Gastrocnemius medialis (tissue), 4 donors: Measurements from ENCODE around the gene DUSP2.

ENCODE experiments used
- POLR2A ChIP-seq, 2 donors: fragments of 450-650 bp; IDR thresholded peaks; one replicate each; pipeline ENCODE4 v1.6.1; 2017; ENCODE audit warnings: antibody characterized with exemption in 2 of 2, mild to moderate bottlenecking in 2 of 2, moderate library complexity in 2 of 2
- TF ChIP-seq, protein P1 (sequence below), 5 experiments: fragments of 450-650 bp in 3 of 5; fragments of 200-600 bp in 2 of 5; sonication (generic) in 2 of 5; IDR thresholded peaks in 4 of 5; conservative IDR thresholded peaks in 1 of 5; 1 replicate in 4 of 5; 2 replicates in 1 of 5; pipeline ENCODE4 v1.5.1; 2016 to 2019; ENCODE audit warnings: antibody characterized with exemption in 5 of 5, mild to moderate bottlenecking in 3 of 5, moderate library complexity in 3 of 5

DNA sequence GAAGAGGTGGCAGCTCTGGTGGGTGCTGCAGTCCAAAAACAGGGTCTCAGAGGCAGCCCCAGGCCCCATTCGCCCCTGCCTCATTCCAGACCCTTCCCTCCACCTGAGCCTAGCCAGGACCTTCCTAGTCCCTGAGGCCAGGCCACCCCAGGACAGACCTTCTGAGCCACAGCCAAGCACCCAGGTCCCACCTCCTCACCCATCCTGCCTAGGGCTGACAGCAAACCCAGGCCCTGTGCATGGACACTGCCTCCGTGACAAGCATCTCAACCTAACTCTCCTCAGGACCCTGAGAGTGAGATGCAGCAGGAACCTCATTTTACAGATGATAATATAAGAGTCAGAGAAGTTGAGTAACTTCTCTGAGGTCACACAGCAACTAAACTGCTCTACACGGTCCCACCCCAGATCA lies 44.3 kb downstream of the DUSP2 start:
- TF ChIP-seq, protein P1, sequence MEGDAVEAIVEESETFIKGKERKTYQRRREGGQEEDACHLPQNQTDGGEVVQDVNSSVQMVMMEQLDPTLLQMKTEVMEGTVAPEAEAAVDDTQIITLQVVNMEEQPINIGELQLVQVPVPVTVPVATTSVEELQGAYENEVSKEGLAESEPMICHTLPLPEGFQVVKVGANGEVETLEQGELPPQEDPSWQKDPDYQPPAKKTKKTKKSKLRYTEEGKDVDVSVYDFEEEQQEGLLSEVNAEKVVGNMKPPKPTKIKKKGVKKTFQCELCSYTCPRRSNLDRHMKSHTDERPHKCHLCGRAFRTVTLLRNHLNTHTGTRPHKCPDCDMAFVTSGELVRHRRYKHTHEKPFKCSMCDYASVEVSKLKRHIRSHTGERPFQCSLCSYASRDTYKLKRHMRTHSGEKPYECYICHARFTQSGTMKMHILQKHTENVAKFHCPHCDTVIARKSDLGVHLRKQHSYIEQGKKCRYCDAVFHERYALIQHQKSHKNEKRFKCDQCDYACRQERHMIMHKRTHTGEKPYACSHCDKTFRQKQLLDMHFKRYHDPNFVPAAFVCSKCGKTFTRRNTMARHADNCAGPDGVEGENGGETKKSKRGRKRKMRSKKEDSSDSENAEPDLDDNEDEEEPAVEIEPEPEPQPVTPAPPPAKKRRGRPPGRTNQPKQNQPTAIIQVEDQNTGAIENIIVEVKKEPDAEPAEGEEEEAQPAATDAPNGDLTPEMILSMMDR (IDR thresholded peaks at IDR 0.05 in 4 of 5, conservative IDR thresholded peaks at IDR 0.05 in 1 of 5) = no peak
- TF ChIP-seq POLR2A (IDR thresholded peaks at IDR 0.05) = no peak
